Breast epithelium (tissue), 4 donors: ENCODE measurements around the gene OR51B6. TPM values are rescaled to one million over a fixed set of nuclear protein-coding genes. Genes with fewer than 3 reads are reported as not detected.

Experiments used
- DNase-seq, 2 donors: peaks; one replicate each; pipeline ENCODE4 v3.0.0-alpha.2; 2019; ENCODE audit warnings: low spot score in 2 of 2
- H3K27ac ChIP-seq, 2 donors: fragments of 200-600 bp; sonication (generic) in 1 of 2; one replicate each; pipeline ENCODE4 v1.5.1; 2016 to 2019; ENCODE audit warnings: mild to moderate bottlenecking in 1 of 2
- H3K27me3 ChIP-seq, 2 donors: fragments of 200-600 bp; sonication (generic) in 1 of 2; one replicate each; pipeline versions ENCODE4 v1.5.1 to v1.6.0; 2017 to 2019; ENCODE audit warnings: control low read depth in 1 of 2, mild to moderate bottlenecking in 1 of 2
- H3K36me3 ChIP-seq: fragments of 200-600 bp; one replicate; pipeline ENCODE4 v1.5.1; 2019
- H3K4me1 ChIP-seq, 2 donors: fragments of 200-600 bp; sonication (generic); one replicate each; pipeline ENCODE4 v1.5.1; 2016 to 2019; ENCODE audit warnings: control low read depth in 1 of 2
- H3K4me3 ChIP-seq, 3 donors: fragments of 200-600 bp; sonication (generic); 1 replicate in 2 of 3; 2 replicates in 1 of 3; pipeline ENCODE4 v1.5.1; 2016 to 2019; ENCODE audit warnings: mild to moderate bottlenecking in 3 of 3, moderate library complexity in 2 of 3
- H3K9me3 ChIP-seq, 2 donors: fragments of 200-600 bp; sonication (generic) in 1 of 2; one replicate each; pipeline ENCODE4 v1.5.1; 2016 to 2019; ENCODE audit warnings: control low read depth in 1 of 2
- CTCF ChIP-seq, 3 donors: fragments of 450-650 bp; IDR thresholded peaks; one replicate each; pipeline ENCODE4 v1.5.1; 2016 to 2017; ENCODE audit warnings: antibody characterized with exemption in 3 of 3, mild to moderate bottlenecking in 3 of 3, moderate library complexity in 3 of 3
- POLR2A ChIP-seq: fragments of 450-650 bp; IDR thresholded peaks from one replicate; pipeline ENCODE4 v1.6.1; 2016; ENCODE audit warnings: antibody characterized with exemption, mild to moderate bottlenecking, moderate library complexity
- POLR2AphosphoS5 ChIP-seq, 3 donors: sonication (generic); formaldehyde crosslinking; IDR thresholded peaks; one replicate each; pipeline ENCODE4 v1.6.1; 2017; ENCODE audit warnings: antibody characterized with exemption in 3 of 3
- intact Hi-C: fragments of 100-400 bp; cut with DNase I; formaldehyde crosslinking; loops from one replicate; pipeline ENCODE4 v1.15.1; 2023; ENCODE audit warnings: low total_unique reads
- total RNA-seq, 3 donors: library from RNA; depleted of rRNA; stranded (reverse); fragments of >200 nt; gene quantifications; one replicate each; pipeline ENCODE4 v1.1.0, GENCODE V29; 2016

OR51B6 gene
- total RNA-seq = not detected

- no peak within 1 kb of the TSS for H3K4me3 ChIP-seq
- no peak within 1 kb of the TSS for H3K27ac ChIP-seq
- TF ChIP-seq POLR2A (no peak), POLR2AphosphoS5 (IDR thresholded peaks at IDR 0.05) (no peak), CTCF (IDR thresholded peaks at IDR 0.05) (no peak)
- DNase-seq = no peak
- no peaks in the 10 kb centered on the region for H3K4me1 ChIP-seq
- intact Hi-C loops = no loop called here
- H3K9me3 ChIP-seq = no peaks in the 10 kb centered on the region
- H3K27me3 ChIP-seq = no peaks in the 10 kb centered on the region
- H3K36me3 ChIP-seq = no peaks in the 10 kb centered on the region
Observed at GRCh38 chr11:5351208-5351607, at the start of gene OR51B6. TSS of gene OR51B6 (plus strand) at chr11:5351508. CDS start at chr11:5351508, 0 bp downstream.

- H3K27me3 ChIP-seq = no peaks in the 10 kb centered on the region
- intact Hi-C loops = no loop called here
- TF ChIP-seq CTCF (IDR thresholded peaks at IDR 0.05) (no peak), POLR2A (no peak), POLR2AphosphoS5 (IDR thresholded peaks at IDR 0.05) (no peak)
- no peaks in the 10 kb centered on the region for H3K4me1 ChIP-seq
- no peak for DNase-seq
- no peak within 1 kb of the TSS for H3K4me3 ChIP-seq
- no peaks in the 10 kb centered on the region for H3K9me3 ChIP-seq
- H3K36me3 ChIP-seq = no peaks in the 10 kb centered on the region
- no peak within 1 kb of the TSS for H3K27ac ChIP-seq
Observed at GRCh38 chr11:5301846-5302245, 49.5 kb upstream of the OR51B6 start, which contains the start of gene OR51B4. TSS of gene OR51B4 (minus strand) at chr11:5301946. CDS start at chr11:5301946, 0 bp downstream.

- no peak overlapping the region for H3K27ac ChIP-seq
- no peaks in the 10 kb centered on the region for H3K9me3 ChIP-seq
- intact Hi-C loops = no loop called here
- no peaks in the 10 kb centered on the region for H3K36me3 ChIP-seq
- H3K4me1 ChIP-seq = no peaks in the 10 kb centered on the region
- DNase-seq = no peak
- no peaks in the 10 kb centered on the region for H3K27me3 ChIP-seq
- no peak overlapping the region for H3K4me3 ChIP-seq
- TF ChIP-seq POLR2AphosphoS5 (IDR thresholded peaks at IDR 0.05) (no peak), POLR2A (no peak), CTCF (IDR thresholded peaks at IDR 0.05) (no peak)
Observed at GRCh38 chr11:5303626-5304025, 47.7 kb upstream of the OR51B6 start.

- no peaks in the 10 kb centered on the region for H3K4me1 ChIP-seq
- H3K4me3 ChIP-seq = no peak overlapping the region
- intact Hi-C loops = no loop called here
- TF ChIP-seq CTCF (IDR thresholded peaks at IDR 0.05) (no peak), POLR2AphosphoS5 (IDR thresholded peaks at IDR 0.05) (no peak), POLR2A (no peak)
- H3K36me3 ChIP-seq = no peaks in the 10 kb centered on the region
- H3K27ac ChIP-seq = no peak overlapping the region
- no peak for DNase-seq
- no peaks in the 10 kb centered on the region for H3K27me3 ChIP-seq
- H3K9me3 ChIP-seq = no peaks in the 10 kb centered on the region
Observed at GRCh38 chr11:5304046-5304445, 47.3 kb upstream of the OR51B6 start.

- H3K27ac ChIP-seq = no peak overlapping the region
- H3K36me3 ChIP-seq = no peaks in the 10 kb centered on the region
- intact Hi-C loops = no loop called here
- no peaks in the 10 kb centered on the region for H3K4me1 ChIP-seq
- TF ChIP-seq POLR2A (no peak), POLR2AphosphoS5 (IDR thresholded peaks at IDR 0.05) (no peak), CTCF (IDR thresholded peaks at IDR 0.05) (no peak)
- no peak for DNase-seq
- no peaks in the 10 kb centered on the region for H3K27me3 ChIP-seq
- no peak overlapping the region for H3K4me3 ChIP-seq
- no peaks in the 10 kb centered on the region for H3K9me3 ChIP-seq
Observed at GRCh38 chr11:5307256-5308019, 43.9 kb upstream of the OR51B6 start.
